Frontal cortex (tissue), 4 donors: ENCODE measurements around the gene C6orf89. TPM values are rescaled to one million over a fixed set of nuclear protein-coding genes. Genes with fewer than 3 reads are reported as not detected.
A peak's percentile ranks its signal among the peaks of the same experiment; 100 is the strongest.

Experiments
- DNase-seq, 2 donors: peaks; one replicate each; pipeline ENCODE4 v3.0.0; 2012; ENCODE audit warnings: low spot score in 2 of 2
- FAIRE-seq: peaks from 2 replicates; lab custom pipeline; 2012; peaks lifted over from hg19 to GRCh38; lab: Jason Lieb, UNC
- total RNA-seq: library from RNA; depleted of rRNA; stranded (reverse); fragments of >200 nt; gene quantifications from one replicate; pipeline ENCODE4 v1.2.3, GENCODE V29; 2014
- donor health status: control.
- donor health status: control.
- donor health status: control.

Gene C6orf89
- total RNA-seq, 1 donor from 2014 or later: 28.9 TPM

DNA sequence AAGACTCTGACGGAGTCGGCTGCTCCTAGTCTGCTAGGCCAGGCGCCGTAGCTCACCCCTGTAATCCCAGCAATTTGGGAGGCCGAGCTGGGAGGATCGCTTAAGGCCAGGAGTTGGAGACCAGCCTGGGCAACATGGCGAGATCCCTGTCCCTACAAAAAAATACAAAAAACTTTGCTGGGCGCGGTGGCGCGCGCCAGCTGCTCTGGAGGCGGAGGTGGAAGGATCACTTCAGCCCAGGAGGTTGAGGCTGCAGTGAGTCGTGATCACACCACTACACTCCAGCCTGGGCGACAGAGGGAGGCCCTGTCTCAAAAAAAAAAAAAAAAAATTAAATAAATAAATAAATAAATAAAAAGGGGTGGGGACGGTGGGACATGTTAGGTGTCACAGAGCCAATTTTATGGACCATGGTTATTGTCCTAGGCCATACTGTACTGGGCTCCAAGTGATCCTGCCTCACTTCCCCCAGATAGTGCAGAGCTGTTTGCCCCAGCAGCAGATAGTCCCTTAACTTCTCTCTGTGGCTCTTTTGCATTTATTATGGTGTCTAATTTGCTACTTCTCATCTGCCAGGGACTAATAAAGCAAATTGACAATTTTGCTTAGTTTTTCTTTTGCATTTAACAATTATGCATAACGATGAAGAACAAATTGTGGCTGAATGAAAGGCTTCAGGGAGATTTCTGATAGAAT, 74.0 kb downstream of the C6orf89 start:
- no peak for FAIRE-seq
- no peak for DNase-seq

DNA sequence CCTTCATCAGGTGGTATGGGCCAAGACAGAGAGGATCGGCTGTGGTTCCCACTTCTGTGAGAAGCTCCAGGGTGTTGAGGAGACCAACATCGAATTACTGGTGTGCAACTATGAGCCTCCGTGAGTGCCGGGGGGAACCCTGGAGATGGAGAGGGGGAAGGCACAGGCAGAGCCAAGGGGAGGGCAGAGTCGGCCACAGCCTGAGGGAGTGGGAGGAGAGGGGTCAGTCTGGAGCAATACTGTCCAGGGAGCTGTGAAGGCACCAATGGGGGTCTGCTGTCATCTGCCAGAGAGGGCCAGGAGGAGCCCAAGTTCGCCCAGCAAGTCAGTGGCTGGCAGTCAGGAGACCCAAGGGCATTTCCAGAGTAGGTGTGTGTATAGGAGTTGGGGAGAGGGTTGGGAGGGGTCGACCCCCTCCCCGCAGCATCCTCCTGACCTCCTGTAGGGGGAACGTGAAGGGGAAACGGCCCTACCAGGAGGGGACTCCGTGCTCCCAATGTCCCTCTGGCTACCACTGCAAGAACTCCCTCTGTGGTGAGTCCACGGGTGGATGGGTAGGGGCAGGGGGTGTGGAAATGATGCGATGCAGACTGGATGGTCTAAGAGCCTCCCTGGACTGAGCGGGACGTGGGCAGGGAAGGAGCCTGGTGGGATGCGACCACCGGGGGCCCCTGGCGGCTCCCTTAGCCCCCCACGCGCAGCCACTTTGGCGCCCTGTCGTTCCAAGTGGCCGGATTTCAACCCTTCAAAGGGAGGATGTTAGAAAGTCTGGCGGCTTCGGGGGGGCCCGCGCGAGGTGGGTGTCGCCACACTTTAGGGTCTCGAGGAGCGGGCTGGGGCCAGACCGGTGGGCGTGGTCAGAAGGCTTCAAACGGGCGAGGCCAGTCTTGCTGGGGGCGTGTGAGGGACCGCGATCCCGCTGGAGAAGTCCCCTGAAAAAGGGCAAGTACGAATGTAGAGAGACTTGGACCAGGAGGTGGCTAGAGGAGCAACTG, 76.0 kb downstream of the C6orf89 start:
- no peak for FAIRE-seq

GRCh38 chr6:36962874-36963273, 77.1 kb downstream of the C6orf89 start:
- DNase-seq: peak; percentile 74 to 81
- no peak for FAIRE-seq

More for the DNA sequence above, 76.0 kb downstream of the C6orf89 start:
- no peak for DNase-seq

DNA sequence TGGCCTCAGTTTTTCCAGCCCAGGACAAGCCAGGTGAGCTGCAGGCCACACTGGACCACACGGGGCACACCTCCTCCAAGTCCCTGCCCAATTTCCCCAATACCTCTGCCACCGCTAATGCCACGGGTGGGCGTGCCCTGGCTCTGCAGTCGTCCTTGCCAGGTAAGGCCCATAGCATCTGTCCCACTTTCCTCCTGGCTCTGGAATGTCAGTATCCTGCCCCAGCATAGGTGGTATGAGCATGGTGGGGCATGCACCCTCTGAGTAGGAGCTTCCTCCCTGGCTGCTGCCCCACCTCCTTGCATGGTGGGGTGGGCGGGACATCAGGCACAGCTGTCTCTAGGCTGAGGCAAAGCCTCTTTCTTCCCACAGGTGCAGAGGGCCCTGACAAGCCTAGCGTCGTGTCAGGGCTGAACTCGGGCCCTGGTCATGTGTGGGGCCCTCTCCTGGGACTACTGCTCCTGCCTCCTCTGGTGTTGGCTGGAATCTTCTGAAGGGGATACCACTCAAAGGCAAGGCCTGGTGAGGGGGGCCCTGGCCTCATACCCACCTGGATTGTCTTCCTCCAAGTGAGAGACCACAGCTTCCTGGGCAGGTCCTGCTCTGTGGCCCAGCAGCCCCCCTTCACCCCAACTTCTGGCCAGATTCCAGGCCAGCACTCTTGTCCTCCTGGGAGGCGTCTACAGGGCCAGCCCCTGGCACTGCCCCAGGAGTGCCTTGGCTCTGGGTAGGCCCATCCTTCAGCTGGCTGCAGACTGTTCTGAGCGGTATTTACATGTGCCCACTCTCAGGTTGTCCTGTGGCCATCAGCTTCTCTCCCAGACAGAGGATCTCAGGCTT, 77.9 kb downstream of the C6orf89 start:
- DNase-seq (no peak), FAIRE-seq (no peak)

- no peak for FAIRE-seq
Observed at GRCh38 chr6:36964349-36964748, 78.6 kb downstream of the C6orf89 start.

GRCh38 chr6:36964908-36965307, 79.2 kb downstream of the C6orf89 start:
- DNase-seq: no peak
- no peak for FAIRE-seq

More at GRCh38 chr6:36964349-36964748, 78.6 kb downstream of the C6orf89 start:
- no peak for DNase-seq

DNA sequence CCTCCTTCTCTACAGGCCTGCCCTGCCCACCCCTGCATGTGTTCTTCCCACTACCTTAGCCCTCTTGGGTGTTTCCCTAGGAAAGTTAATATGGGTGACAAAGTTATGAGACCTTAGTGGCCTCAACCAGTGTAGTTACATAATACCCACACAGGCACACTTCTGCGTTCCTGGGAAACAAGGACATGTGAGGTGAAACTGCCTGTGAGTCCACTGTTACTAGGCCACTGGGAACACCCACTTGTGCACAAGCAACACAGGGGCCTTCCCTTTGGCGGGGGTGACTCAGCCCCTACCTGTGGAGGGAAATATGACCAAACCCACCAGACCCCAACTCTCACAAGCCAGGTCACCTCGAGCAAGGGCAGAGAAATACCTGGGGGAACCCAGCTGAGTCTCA, 81.5 kb downstream of the C6orf89 start:
- FAIRE-seq: no peak
- no peak for DNase-seq

GRCh38 chr6:36967757-36968156, 82.0 kb downstream of the C6orf89 start:
- no peak for DNase-seq
- no peak for FAIRE-seq

DNA sequence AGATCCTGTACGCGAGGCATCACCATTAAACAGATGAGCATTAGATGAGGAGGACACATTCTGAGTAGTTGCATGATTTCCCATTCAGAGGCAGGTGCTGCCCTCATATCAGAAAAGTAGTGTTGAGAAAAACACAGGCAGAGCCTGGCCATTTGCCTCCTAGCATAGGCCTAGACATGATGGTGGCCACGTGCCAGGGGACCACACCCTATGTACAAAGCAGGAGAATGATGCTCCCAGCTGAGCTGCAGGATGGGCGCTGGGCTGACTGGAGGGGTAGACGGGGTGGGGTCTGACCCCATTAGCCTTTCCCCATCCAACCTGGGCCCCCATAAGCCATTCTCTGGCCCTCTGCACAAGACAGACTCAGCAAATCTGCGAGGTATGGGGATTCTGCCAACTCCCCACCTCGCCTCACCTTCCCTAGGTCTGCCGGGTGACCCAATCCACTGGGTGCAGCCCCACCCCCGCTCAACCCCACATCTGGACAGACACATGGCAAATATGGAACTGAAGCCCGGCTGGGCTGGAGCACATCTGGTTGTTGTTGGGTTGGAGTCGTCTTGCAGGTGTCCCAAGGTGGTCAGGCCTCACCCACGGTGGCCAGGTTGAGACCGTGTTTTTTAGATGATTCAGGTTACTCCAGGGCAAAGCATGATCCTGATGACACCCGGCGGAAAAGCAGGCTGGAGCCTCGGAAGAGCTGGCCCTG, 82.7 kb downstream of the C6orf89 start:
- DNase-seq (no peak), FAIRE-seq (no peak)

DNA sequence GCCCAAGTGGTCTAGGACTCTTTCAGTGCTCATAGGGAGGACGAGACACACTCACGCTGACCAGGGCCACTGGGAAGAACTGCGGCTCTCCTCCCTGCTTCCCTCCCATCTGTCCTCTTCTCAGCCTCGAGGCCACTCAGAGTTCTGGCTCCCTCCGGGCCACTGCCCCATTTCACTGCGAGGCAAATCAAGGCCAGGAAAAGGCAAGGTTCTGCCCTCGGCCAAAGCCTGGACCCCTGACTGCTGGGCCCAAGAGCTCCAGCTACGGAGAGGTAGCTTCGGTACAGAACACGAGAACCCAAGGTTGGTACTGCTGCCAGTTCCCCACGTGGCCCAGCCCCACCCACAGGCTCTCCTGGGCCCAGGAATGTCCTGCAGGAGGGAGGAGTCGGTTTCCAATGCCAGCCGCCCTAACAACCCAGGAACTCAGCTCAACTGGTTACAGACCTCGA, 83.5 kb downstream of the C6orf89 start:
- no peak for FAIRE-seq
- no peak for DNase-seq

- no peak for DNase-seq
- FAIRE-seq: no peak
Observed at GRCh38 chr6:36969988-36970891, 84.5 kb downstream of the C6orf89 start.

DNA sequence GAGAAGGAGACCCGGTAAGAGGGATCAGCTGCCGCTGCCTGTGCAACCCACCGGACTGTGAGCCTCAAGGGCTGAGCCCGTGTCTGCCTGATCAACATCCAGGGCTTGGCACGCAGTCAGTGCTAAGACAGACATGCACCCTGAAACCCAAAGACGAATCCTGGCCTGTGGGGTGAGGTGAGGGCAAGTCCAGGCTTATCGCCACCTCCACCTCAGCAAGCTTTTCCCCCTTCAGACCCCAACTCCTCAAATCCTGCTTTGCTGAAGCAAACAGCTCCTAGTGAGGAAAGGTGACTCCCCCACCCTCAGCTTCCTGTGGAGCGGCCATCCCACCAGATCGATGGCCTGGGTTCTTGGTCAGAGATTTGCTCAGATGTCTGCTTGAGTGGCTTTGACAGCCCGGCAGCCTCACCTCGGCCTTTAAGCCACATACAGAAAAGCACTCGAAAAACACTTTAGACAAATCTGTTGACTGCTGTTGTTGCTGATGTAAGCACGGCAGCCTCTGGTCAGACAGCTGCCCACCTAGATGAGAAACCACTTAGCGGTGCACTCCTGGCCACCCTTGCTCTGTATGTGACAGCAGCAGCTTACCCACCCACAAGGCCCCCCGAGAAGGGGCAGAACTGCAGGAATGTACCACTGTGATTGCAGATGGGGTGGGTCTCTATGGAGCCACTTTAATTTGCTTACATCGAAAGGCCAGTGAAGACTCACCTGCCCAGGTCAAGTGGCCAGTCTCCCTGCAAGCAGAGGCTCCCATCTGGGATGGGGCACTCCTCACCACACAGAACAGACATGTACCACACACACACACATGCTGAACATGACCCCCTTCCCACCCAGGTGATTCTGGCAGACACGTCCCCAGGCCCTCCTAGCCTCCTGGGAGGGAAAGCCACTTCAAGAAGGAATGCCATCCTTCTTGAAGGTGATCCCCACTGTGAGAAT, 85.4 kb downstream of the C6orf89 start:
- no peak for FAIRE-seq
- DNase-seq: no peak

- FAIRE-seq: no peak
Observed at GRCh38 chr6:36971921-36972673, 86.3 kb downstream of the C6orf89 start.

GRCh38 chr6:36973190-36973589, 87.4 kb downstream of the C6orf89 start:
- DNase-seq: no peak
- no peak for FAIRE-seq

More at GRCh38 chr6:36971921-36972673, 86.3 kb downstream of the C6orf89 start:
- no peak for DNase-seq

DNA sequence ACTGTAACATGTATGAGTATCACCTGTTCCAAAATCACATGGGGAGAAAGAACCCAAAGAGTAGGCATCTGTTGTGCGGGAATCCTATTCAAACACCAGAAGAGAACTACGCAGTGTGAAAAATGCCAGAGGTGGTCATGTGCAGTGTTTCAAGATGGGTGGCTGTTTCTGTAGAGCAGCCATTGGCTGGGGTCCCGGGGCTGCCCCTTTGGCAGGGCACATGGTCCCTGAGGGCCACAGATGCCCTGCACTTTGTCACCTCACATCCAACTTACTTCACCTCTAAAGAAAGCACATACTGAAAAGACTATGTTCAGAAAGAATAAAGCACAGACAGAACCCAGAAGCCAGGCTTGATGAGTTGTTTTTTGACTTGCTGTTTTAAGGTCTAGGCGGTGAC, 87.9 kb downstream of the C6orf89 start:
- DNase-seq (no peak), FAIRE-seq (no peak)

- FAIRE-seq (no peak), DNase-seq (no peak)
Observed at GRCh38 chr6:36975231-36976006, 89.7 kb downstream of the C6orf89 start.
